ENCODE results near the gene TACSTD2. TPM values are rescaled to one million over a fixed set of nuclear protein-coding genes. Genes with fewer than 3 reads are reported as not detected.

The TACSTD2 gene
- total and polyA plus RNA-seq, 2 of the 13 experiments (the other 11 are each of a cell fraction or from before 2014, with no cell fraction given) = not detected

- Histone ChIP-seq H3K27me3 (ENCODE audit: control insufficient read depth in 1 of 2, insufficient read depth in 2 of 2, low read length in 2 of 2) (0 out of 5 replicates have a peak, but pooled peaks cover 0 to 17% of the 10 kb centered on the region in 2 experiments), H3K79me2 (ENCODE audit: insufficient read depth, low read length) (no peaks in the 10 kb centered on the region), H2AFZ (ENCODE audit: low read length) (no peak overlapping the region), H3K4me1 (ENCODE audit: insufficient read depth, low read length) (peaks cover 11% of the 10 kb centered on the region), H3K9me3 (ENCODE audit: low read length) (no peaks in the 10 kb centered on the region), H3K4me3 (replicated peaks in 1 of 3; ENCODE audit: insufficient read depth in 1 of 3, low read depth in 2 of 3, low read length in 3 of 3) (no peak overlapping the region), H4K20me1 (ENCODE audit: insufficient read depth, low read length) (no peaks in the 10 kb centered on the region), H3K36me3 (replicated peaks in 1 of 2; ENCODE audit: control insufficient read depth in 1 of 2, insufficient read depth in 2 of 2, low read length in 2 of 2) (no peaks in the 10 kb centered on the region), H3K9ac (ENCODE audit: insufficient read depth, low read depth, low read length) (no peak overlapping the region), H3K4me2 (ENCODE audit: low read depth, low read length) (no peak overlapping the region), H3K27ac (ENCODE audit: extremely low read length, insufficient read depth, low read length) (no peak overlapping the region)
- 58% methylated on average over 3 of the region's 3 CpGs for WGBS (ENCODE audit: low lambda C conversion rate)
- BruUV-seq (replicated peaks) = no TSS peak
- no peak for TF ChIP-seq ZNF34 (CRISPR knock-in tag; IDR thresholded peaks at IDR 0.05; ENCODE audit: borderline replicate concordance)
- FAIRE-seq (no peak), DNase-seq (ENCODE audit: low spot score) (no peak), ATAC-seq (no peak)
- in situ Hi-C loops (cut with HindIII; ENCODE audit: extremely low pct_ligation_motif_present, low pct_unique_long_range_greater_than_20kb) (no loop called here), intact Hi-C loops (cut with micrococcal nuclease; ENCODE audit: unreplicated experiment) (loop anchor here (5.0 kb wide), 1 partner anchor 1456 kb away; no protein-coding TSS in a partner anchor)
- ChIA-PET CTCF (ENCODE audit: low intra/inter-chr PET ratio, low total read pairs) (no interaction called here), POLR2A (no interaction called here)
Observed at GRCh38 chr1:58621391-58621790, 44.3 kb upstream of the TACSTD2 start.

- no peak overlapping the region for H3K4me2 ChIP-seq (ENCODE audit: low read depth, low read length)
- 0 out of 5 replicates have a peak, but pooled peaks cover 0 to 17% of the 10 kb centered on the region in 2 experiments for H3K27me3 ChIP-seq (ENCODE audit: control insufficient read depth in 1 of 2, insufficient read depth in 2 of 2, low read length in 2 of 2)
- H3K9me3 ChIP-seq (ENCODE audit: low read length) = no peaks in the 10 kb centered on the region
- CTCF ChIA-PET (ENCODE audit: low intra/inter-chr PET ratio, low total read pairs) = no interaction called here
- BruUV-seq (replicated peaks) = no TSS peak
- no peak for TF ChIP-seq BCL6 (CRISPR knock-in tag; IDR thresholded peaks at IDR 0.05)
- no peak for TF ChIP-seq ZEB1 (IDR thresholded peaks at IDR 0.05; ENCODE audit: insufficient replicate concordance, low read depth)
- TF ChIP-seq EZH2 (conservative IDR thresholded peaks at IDR 0.05; ENCODE audit: low read depth, low read length) = no peak
- no peak for TF ChIP-seq CEBPG (CRISPR knock-in tag; IDR thresholded peaks at IDR 0.05)
- TF ChIP-seq PBX2 (CRISPR knock-in tag; IDR thresholded peaks at IDR 0.05) = peak; percentile 52; the same call in 1 of the 2 replicates
- TF ChIP-seq THAP8 (CRISPR knock-in tag; IDR thresholded peaks at IDR 0.05; ENCODE audit: borderline replicate concordance) = no peak
- no peaks in the 10 kb centered on the region for H4K20me1 ChIP-seq (ENCODE audit: insufficient read depth, low read length)
- H3K79me2 ChIP-seq (ENCODE audit: insufficient read depth, low read length) = no peaks in the 10 kb centered on the region
- H3K4me1 ChIP-seq (ENCODE audit: insufficient read depth, low read length) = peaks cover 11% of the 10 kb centered on the region
- POLR2A ChIA-PET = no interaction called here
- DNase-seq (ENCODE audit: low spot score) (no peak), ATAC-seq (no peak; the same call in 2 of the 3 replicates), FAIRE-seq (no peak)
- intact Hi-C loops (cut with micrococcal nuclease; ENCODE audit: unreplicated experiment) (loop anchor here (5.0 kb wide), 1 partner anchor 1456 kb away; no protein-coding TSS in a partner anchor), in situ Hi-C loops (cut with HindIII; ENCODE audit: extremely low pct_ligation_motif_present, low pct_unique_long_range_greater_than_20kb) (no loop called here)
- no peak overlapping the region for H3K9ac ChIP-seq (ENCODE audit: insufficient read depth, low read depth, low read length)
- H2AFZ ChIP-seq (ENCODE audit: low read length) = no peak overlapping the region
- H3K4me3 ChIP-seq (replicated peaks in 1 of 3; ENCODE audit: insufficient read depth in 1 of 3, low read depth in 2 of 3, low read length in 3 of 3) = no peak overlapping the region
- no peaks in the 10 kb centered on the region for H3K36me3 ChIP-seq (replicated peaks in 1 of 2; ENCODE audit: control insufficient read depth in 1 of 2, insufficient read depth in 2 of 2, low read length in 2 of 2)
- no peak overlapping the region for H3K27ac ChIP-seq (ENCODE audit: extremely low read length, insufficient read depth, low read length)
- WGBS (ENCODE audit: low lambda C conversion rate) = 45% methylated on average over 5 of the region's 5 CpGs
Observed at GRCh38 chr1:58620926-58621325, 43.9 kb upstream of the TACSTD2 start.

Data from HepG2 (cell line).